GM13977 (cell line): ENCODE data around the gene CNGB1.
"Not testable (repeated sequence)": the region's sequence is repeated elsewhere in the genome, so short reads cannot be mapped to it uniquely, and the experiment has no call there.

Source experiments
- DNase-seq: peaks from one replicate; pipeline ENCODE4 v3.0.0; 2012; ENCODE audit warnings: low spot score
- CTCF ChIP-seq: IDR thresholded peaks from 2 replicates; pipeline ENCODE4 v1.5.1; 2012; ENCODE audit warnings: mild to moderate bottlenecking, control low read depth; ENCODE audit not compliant: insufficient read depth; ENCODE audit errors: extremely low read depth, missing control alignments
- in situ Hi-C: fragments of 300-500 bp; cut with MboI; formaldehyde crosslinking; loops from one replicate; pipeline ENCODE4 v1.12.0; 2022; ENCODE audit warnings: low sequenced_read_pairs, low pct_unique_long_range_greater_than_20kb, mixed read lengths, inconsistent platforms; ENCODE audit not compliant: unreplicated experiment

CNGB1 gene

GRCh38 chr16:57842601-57843000 is 128.3 kb downstream of the CNGB1 start:
- in situ Hi-C loops = no loop called here
- DNase-seq = no peak
- TF ChIP-seq CTCF = no peak

GRCh38 chr16:57840833-57841232 is 130.1 kb downstream of the CNGB1 start:
- in situ Hi-C loops = no loop called here
- no peak for TF ChIP-seq CTCF
- DNase-seq = no peak

- DNase-seq = no peak
- in situ Hi-C loops = no loop called here
- TF ChIP-seq CTCF = no peak
Observed at GRCh38 chr16:57838161-57838560, 132.8 kb downstream of the CNGB1 start.

GRCh38 chr16:57837305-57838125 is 133.4 kb downstream of the CNGB1 start:
- no peak for DNase-seq
- in situ Hi-C loops = no loop called here
- no peak for TF ChIP-seq CTCF

GRCh38 chr16:57835439-57835838 is 135.5 kb downstream of the CNGB1 start:
- in situ Hi-C loops, DNase-seq: not testable (repeated sequence)

GRCh38 chr16:57834936-57835335 is 136.0 kb downstream of the CNGB1 start:
- in situ Hi-C loops = no loop called here
- no peak for DNase-seq
- no peak for TF ChIP-seq CTCF
